Neural cell (in vitro differentiated cells): Measurements from ENCODE around the gene ASB18. TPM values are rescaled to one million over a fixed set of nuclear protein-coding genes. Genes with fewer than 3 reads are reported as not detected.

ENCODE experiments used
- H2AFZ ChIP-seq: fragments of 200-600, 300-800 bp; sonication (generic), shearing (Covaris generic); 2 replicates; pipeline ENCODE4 v1.6.0; 2014; ENCODE audit warnings: low read depth, mild to moderate bottlenecking, antibody characterized with exemption, low read length, moderate library complexity
- H3F3A ChIP-seq: fragments of 200-600 bp; shearing (Covaris generic); 2 replicates; pipeline ENCODE4 v1.6.1; 2016; ENCODE audit warnings: mild to moderate bottlenecking, moderate library complexity, mixed read lengths, antibody characterized with exemption, low read length; ENCODE audit not compliant: insufficient read depth, poor library complexity, severe bottlenecking
- H3K27ac ChIP-seq: fragments of 200-600, 300-800 bp; sonication (generic), shearing (Covaris generic); 2 replicates; pipeline ENCODE4 v1.5.1; 2014; ENCODE audit warnings: mild to moderate bottlenecking, low read length, moderate library complexity
- H3K27me3 ChIP-seq: fragments of 300-800, 200-600 bp; sonication (generic), shearing (Covaris generic); 2 replicates; pipeline ENCODE4 v1.6.0; 2014; ENCODE audit warnings: mild to moderate bottlenecking, low read depth, low read length, moderate library complexity; ENCODE audit not compliant: insufficient read depth
- H3K36me3 ChIP-seq: fragments of 300-800, 200-600 bp; sonication (generic), shearing (Covaris generic); 2 replicates; pipeline ENCODE4 v1.5.1; 2014; ENCODE audit warnings: mild to moderate bottlenecking, antibody characterized with exemption, low read length, moderate library complexity; ENCODE audit not compliant: insufficient read depth
- H3K4me2 ChIP-seq: fragments of 300-800, 200-600 bp; sonication (generic), shearing (Covaris generic); 2 replicates; pipeline ENCODE4 v1.6.0; 2014; ENCODE audit warnings: mild to moderate bottlenecking, low read length
- H3K4me3 ChIP-seq: fragments of 300-800, 200-600 bp; sonication (generic), shearing (Covaris generic); 2 replicates; pipeline ENCODE4 v1.5.1; 2014; ENCODE audit warnings: mild to moderate bottlenecking, low read length, moderate library complexity
- H3K79me2 ChIP-seq: fragments of 200-600 bp; shearing (Covaris generic); replicated peaks from 2 replicates; pipeline ENCODE4 v1.6.0; 2014; ENCODE audit warnings: mild to moderate bottlenecking, low read length, moderate library complexity; ENCODE audit not compliant: insufficient read depth
- H3K9ac ChIP-seq: fragments of 300-800, 200-600 bp; sonication (generic), shearing (Covaris generic); 2 replicates; pipeline ENCODE4 v1.6.1; 2016; ENCODE audit warnings: mild to moderate bottlenecking, low read length, mixed read lengths
- H3K9me2 ChIP-seq: fragments of 200-600 bp; shearing (Covaris generic); 2 replicates; pipeline ENCODE4 v1.6.1; 2016; ENCODE audit warnings: mild to moderate bottlenecking, low read length, mixed read lengths; ENCODE audit not compliant: insufficient read depth
- H3K9me3 ChIP-seq: fragments of 200-600, 300-800 bp; sonication (generic), shearing (Covaris generic); 2 replicates; pipeline ENCODE4 v1.6.1; 2016; ENCODE audit warnings: mild to moderate bottlenecking, mixed run types, low read length, moderate library complexity, mixed read lengths
- H4K20me1 ChIP-seq: fragments of 200-600 bp; shearing (Covaris generic); 2 replicates; pipeline ENCODE4 v1.6.1; 2016; ENCODE audit warnings: mild to moderate bottlenecking, mixed run types; ENCODE audit not compliant: insufficient read depth
- EP300 ChIP-seq: fragments of 450-650 bp; conservative IDR thresholded peaks from 2 replicates; pipeline ENCODE4 v1.6.1; 2014; ENCODE audit warnings: antibody characterized with exemption, mild to moderate bottlenecking, moderate library complexity; ENCODE audit not compliant: poor library complexity, severe bottlenecking
- EZH2 ChIP-seq: fragments of 200-600, 300-800 bp; shearing (Covaris generic), sonication (generic); IDR thresholded peaks from 2 replicates; pipeline ENCODE4 v1.6.1; 2014; ENCODE audit warnings: antibody characterized with exemption, low read length, borderline replicate concordance, mild to moderate bottlenecking; ENCODE audit not compliant: insufficient read depth, poor library complexity, severe bottlenecking
- MXI1 ChIP-seq: fragments of 450-650 bp; conservative IDR thresholded peaks from 2 replicates; pipeline ENCODE4 v1.6.1; 2014; ENCODE audit warnings: antibody characterized with exemption, mild to moderate bottlenecking; ENCODE audit not compliant: poor library complexity, severe bottlenecking
- POLR2AphosphoS5 ChIP-seq: IDR thresholded peaks from 2 replicates; pipeline ENCODE4 v1.6.1; 2012
- RAD21 ChIP-seq: fragments of 450-650 bp; conservative IDR thresholded peaks from 2 replicates; pipeline ENCODE4 v1.6.1; 2014; ENCODE audit warnings: antibody characterized with exemption, mild to moderate bottlenecking, moderate library complexity
- SMC3 ChIP-seq: fragments of 450-650 bp; conservative IDR thresholded peaks from 2 replicates; pipeline ENCODE4 v1.6.1; 2014; ENCODE audit warnings: antibody characterized with exemption, mild to moderate bottlenecking, moderate library complexity; ENCODE audit not compliant: poor library complexity
- TAF1 ChIP-seq: IDR thresholded peaks from 2 replicates; pipeline ENCODE4 v1.6.1; 2012; ENCODE audit warnings: low read depth
- polyA plus RNA-seq: library from polyadenylated mRNA; depleted of rRNA; stranded (reverse); fragments of >200 nt; gene quantifications from 2 replicates; pipeline ENCODE4 v1.2.3, GENCODE V29; 2014
- TF ChIP-seq, protein P1 (sequence below): IDR thresholded peaks from 2 replicates; pipeline ENCODE4 v1.6.1; 2012; ENCODE audit warnings: borderline replicate concordance
- TF ChIP-seq, protein P2 (sequence below): fragments of 450-650 bp; IDR thresholded peaks from 2 replicates; pipeline ENCODE4 v1.5.1; 2014; ENCODE audit warnings: antibody characterized with exemption, mild to moderate bottlenecking, moderate library complexity; ENCODE audit not compliant: poor library complexity, severe bottlenecking

Gene ASB18
- polyA plus RNA-seq, 1 donor from 2014 or later, result not detected

DNA sequence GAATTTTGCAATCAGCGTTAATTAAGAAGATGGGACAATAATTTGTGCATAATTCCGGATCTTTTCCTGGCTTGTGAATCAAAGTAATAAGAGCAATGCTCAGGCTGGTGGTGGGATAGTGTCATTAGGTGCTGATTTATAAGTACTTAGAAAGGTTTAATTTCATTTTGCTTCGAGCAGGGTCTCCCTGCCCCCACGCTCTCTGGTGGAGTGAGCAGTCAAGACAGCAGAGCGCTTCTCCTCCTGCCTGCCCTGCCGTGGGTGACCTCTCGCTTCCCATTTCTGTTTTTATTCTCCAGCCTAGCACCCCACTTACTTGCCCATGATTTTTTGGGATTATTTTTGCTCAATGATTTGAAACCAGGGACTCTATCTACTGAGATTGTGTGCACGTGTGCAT, 7.1 kb downstream of the ASB18 start:
- H3K9ac ChIP-seq, result no peak overlapping the region
- TF ChIP-seq, protein P1, sequence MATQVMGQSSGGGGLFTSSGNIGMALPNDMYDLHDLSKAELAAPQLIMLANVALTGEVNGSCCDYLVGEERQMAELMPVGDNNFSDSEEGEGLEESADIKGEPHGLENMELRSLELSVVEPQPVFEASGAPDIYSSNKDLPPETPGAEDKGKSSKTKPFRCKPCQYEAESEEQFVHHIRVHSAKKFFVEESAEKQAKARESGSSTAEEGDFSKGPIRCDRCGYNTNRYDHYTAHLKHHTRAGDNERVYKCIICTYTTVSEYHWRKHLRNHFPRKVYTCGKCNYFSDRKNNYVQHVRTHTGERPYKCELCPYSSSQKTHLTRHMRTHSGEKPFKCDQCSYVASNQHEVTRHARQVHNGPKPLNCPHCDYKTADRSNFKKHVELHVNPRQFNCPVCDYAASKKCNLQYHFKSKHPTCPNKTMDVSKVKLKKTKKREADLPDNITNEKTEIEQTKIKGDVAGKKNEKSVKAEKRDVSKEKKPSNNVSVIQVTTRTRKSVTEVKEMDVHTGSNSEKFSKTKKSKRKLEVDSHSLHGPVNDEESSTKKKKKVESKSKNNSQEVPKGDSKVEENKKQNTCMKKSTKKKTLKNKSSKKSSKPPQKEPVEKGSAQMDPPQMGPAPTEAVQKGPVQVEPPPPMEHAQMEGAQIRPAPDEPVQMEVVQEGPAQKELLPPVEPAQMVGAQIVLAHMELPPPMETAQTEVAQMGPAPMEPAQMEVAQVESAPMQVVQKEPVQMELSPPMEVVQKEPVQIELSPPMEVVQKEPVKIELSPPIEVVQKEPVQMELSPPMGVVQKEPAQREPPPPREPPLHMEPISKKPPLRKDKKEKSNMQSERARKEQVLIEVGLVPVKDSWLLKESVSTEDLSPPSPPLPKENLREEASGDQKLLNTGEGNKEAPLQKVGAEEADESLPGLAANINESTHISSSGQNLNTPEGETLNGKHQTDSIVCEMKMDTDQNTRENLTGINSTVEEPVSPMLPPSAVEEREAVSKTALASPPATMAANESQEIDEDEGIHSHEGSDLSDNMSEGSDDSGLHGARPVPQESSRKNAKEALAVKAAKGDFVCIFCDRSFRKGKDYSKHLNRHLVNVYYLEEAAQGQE, result no peak
- TF ChIP-seq RAD21 (no peak), SMC3 (no peak), EP300 (no peak), POLR2AphosphoS5 (no peak), MXI1 (no peak), EZH2 (no peak)
- TF ChIP-seq, protein P2, sequence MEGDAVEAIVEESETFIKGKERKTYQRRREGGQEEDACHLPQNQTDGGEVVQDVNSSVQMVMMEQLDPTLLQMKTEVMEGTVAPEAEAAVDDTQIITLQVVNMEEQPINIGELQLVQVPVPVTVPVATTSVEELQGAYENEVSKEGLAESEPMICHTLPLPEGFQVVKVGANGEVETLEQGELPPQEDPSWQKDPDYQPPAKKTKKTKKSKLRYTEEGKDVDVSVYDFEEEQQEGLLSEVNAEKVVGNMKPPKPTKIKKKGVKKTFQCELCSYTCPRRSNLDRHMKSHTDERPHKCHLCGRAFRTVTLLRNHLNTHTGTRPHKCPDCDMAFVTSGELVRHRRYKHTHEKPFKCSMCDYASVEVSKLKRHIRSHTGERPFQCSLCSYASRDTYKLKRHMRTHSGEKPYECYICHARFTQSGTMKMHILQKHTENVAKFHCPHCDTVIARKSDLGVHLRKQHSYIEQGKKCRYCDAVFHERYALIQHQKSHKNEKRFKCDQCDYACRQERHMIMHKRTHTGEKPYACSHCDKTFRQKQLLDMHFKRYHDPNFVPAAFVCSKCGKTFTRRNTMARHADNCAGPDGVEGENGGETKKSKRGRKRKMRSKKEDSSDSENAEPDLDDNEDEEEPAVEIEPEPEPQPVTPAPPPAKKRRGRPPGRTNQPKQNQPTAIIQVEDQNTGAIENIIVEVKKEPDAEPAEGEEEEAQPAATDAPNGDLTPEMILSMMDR, result no peak
- no peaks in the 10 kb centered on the region for H3K9me2 ChIP-seq
- no peaks in the 10 kb centered on the region for H4K20me1 ChIP-seq
- no peaks in the 10 kb centered on the region for H3K9me3 ChIP-seq
- H3K27me3 ChIP-seq, result no peaks in the 10 kb centered on the region
- H2AFZ ChIP-seq, result no peak overlapping the region
- H3K79me2 ChIP-seq, result no peaks in the 10 kb centered on the region
- peak overlapping the region; percentile 9 for H3K4me3 ChIP-seq
- H3K27ac ChIP-seq, result peak overlapping the region; percentile 18
- no peak overlapping the region for H3K4me2 ChIP-seq
- no peaks in the 10 kb centered on the region for H3K36me3 ChIP-seq
- H3F3A ChIP-seq, result no peaks in the 10 kb centered on the region

DNA sequence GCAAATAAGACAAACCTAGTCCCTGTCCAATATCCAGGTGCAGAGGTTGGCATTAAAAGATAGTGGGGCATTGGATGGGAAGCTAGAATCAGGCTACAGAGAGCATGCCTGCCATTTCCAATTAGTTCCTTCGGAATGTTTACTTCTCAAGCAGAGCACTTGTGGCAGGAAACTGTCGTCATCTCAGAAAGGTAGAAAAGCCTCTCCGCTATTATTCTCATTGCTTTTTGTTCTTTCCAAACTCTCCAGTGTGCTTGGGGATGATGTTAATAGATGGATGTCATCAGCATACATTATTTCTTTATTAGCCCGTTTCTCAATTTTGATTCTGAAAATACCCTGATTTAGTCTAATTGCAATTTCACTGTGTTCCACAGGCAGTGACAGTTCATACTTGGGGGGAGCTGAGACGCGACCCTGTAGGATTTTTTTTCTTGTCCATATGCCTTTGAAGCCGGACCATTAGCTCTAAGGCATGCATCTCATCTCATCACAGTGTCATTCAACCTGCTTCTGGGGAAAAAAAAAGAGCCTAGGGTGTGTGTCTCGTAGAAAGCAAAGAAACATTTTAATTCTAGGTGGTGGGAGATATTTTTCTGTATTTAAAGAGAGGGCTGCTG, 7.7 kb downstream of the ASB18 start:
- H3K27me3 ChIP-seq, result no peaks in the 10 kb centered on the region

More for the DNA sequence above, 7.7 kb downstream of the ASB18 start:
- no peaks in the 10 kb centered on the region for H3K36me3 ChIP-seq
- H3K9me2 ChIP-seq, result no peaks in the 10 kb centered on the region
- no peak for TF ChIP-seq POLR2AphosphoS5
- TF ChIP-seq SMC3, result no peak
- TF ChIP-seq, protein P1, result no peak
- TF ChIP-seq EP300, result no peak
- TF ChIP-seq TAF1, result no peak
- no peak for TF ChIP-seq RAD21
- TF ChIP-seq MXI1, result no peak
- no peak overlapping the region for H3K9ac ChIP-seq
- H2AFZ ChIP-seq, result peak overlapping the region; percentile 5
- H3K4me2 ChIP-seq, result no peak overlapping the region
- H3K27ac ChIP-seq, result peak overlapping the region; percentile 18
- H3K79me2 ChIP-seq, result no peaks in the 10 kb centered on the region
- no peaks in the 10 kb centered on the region for H3F3A ChIP-seq
- no peaks in the 10 kb centered on the region for H4K20me1 ChIP-seq
- H3K4me3 ChIP-seq, result peak overlapping the region; percentile 9
- no peaks in the 10 kb centered on the region for H3K9me3 ChIP-seq
